ENCODE data around the gene FCHSD2. TPM values are rescaled to one million over a fixed set of nuclear protein-coding genes. Genes with fewer than 3 reads are reported as not detected.

The FCHSD2 gene
- total and polyA plus RNA-seq, 2 of the 8 experiments (the other 6 are each of a cell fraction or from before 2014, with no cell fraction given) = 4.1 to 7.8 TPM

DNA sequence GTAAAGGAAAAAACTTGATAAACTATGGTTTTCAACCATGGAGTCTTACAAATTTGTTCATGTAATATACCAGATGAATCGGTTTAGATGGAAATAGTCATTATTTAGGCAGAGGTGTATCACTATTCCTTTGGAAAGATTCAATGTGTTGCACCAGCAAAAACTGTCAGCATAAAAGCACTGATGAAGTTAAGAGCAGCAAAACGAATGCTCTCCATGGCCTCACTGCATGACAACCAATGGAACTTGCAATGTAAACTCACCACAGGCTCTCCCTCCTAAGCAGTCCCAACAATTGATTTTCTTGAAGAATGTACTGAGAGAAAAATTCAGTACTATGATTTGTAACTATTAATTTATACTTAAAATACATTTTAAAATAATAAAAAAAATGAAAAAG, 139.9 kb downstream of the FCHSD2 start:
- no peak overlapping the region for H3K4me3 ChIP-seq (ENCODE audit: extremely low read depth in 1 of 4, insufficient read depth in 2 of 4, low read depth in 3 of 4, low read length in 4 of 4)
- FAIRE-seq = no peak
- no peaks in the 10 kb centered on the region for H3K36me3 ChIP-seq (ENCODE audit: control insufficient read depth in 2 of 4, insufficient read depth in 4 of 4, low read length in 3 of 4)
- H3K14ac ChIP-seq (ENCODE audit: insufficient read length) = no peak overlapping the region
- no peak overlapping the region for H2BK5ac ChIP-seq (ENCODE audit: low read depth, low read length)
- no peak overlapping the region for H3K56ac ChIP-seq (replicated peaks; ENCODE audit: insufficient read length, low read depth, low read length)
- H2BK15ac ChIP-seq (ENCODE audit: low read length) = no peak overlapping the region
- no peak for TF ChIP-seq GABPA (IDR thresholded peaks at IDR 0.05; ENCODE audit: borderline replicate concordance, insufficient read depth, low read length)
- no peak overlapping the region for H2AFZ ChIP-seq (ENCODE audit: low read length)
- no peaks in the 10 kb centered on the region for H3K4me1 ChIP-seq (replicated peaks in 1 of 4; ENCODE audit: control insufficient read depth in 3 of 4, insufficient read depth in 4 of 4, low read length in 3 of 4)
- H3K79me2 ChIP-seq (ENCODE audit: control insufficient read depth in 1 of 2, insufficient read depth in 2 of 2, low read length in 2 of 2) = no peaks in the 10 kb centered on the region
- no peak overlapping the region for H3K9ac ChIP-seq (replicated peaks in 1 of 4; ENCODE audit: extremely low read depth in 1 of 4, low read depth in 3 of 4, low read length in 3 of 4)
- H3K4me2 ChIP-seq (ENCODE audit: insufficient read depth in 1 of 2, low read depth in 2 of 2, low read length in 2 of 2) = no peak overlapping the region
- no peak for DNase-seq (ENCODE audit: low read depth in 1 of 2, low spot score in 2 of 2)
- no peak overlapping the region for H4K5ac ChIP-seq (ENCODE audit: insufficient read length, low read depth, low read length)
- no peak overlapping the region for H4K91ac ChIP-seq (replicated peaks; ENCODE audit: insufficient read length, low read length)
- no peak overlapping the region for H3K27ac ChIP-seq (ENCODE audit: low read depth, low read length)
- H3K4ac ChIP-seq (replicated peaks; ENCODE audit: insufficient read length, low read depth, low read length) = no peak overlapping the region
- no peak overlapping the region for H3K23ac ChIP-seq (ENCODE audit: insufficient read length)
- H3K27me3 ChIP-seq (replicated peaks in 1 of 4; ENCODE audit: control insufficient read depth in 3 of 4, extremely low read depth in 1 of 4, insufficient read depth in 3 of 4, low read length in 3 of 4) = no peaks in the 10 kb centered on the region
- no peak overlapping the region for H2AK5ac ChIP-seq (ENCODE audit: low read depth, low read length)
- POLR2A ChIA-PET (ENCODE audit: partially characterized antibody) = no interaction called here
- no peaks in the 10 kb centered on the region; the same call in 1 of the 2 replicates for H3K23me2 ChIP-seq (ENCODE audit: low read depth, low read length)
- 67% methylated on average over 2 of the region's 2 CpGs; no CpG with 5 or more reads in 1 of the 2 experiments for WGBS, 2 experiments (ENCODE audit: extremely low coverage in 1 of 2, insufficient coverage in 1 of 2, insufficient read length in 1 of 2, insufficient replicate concordance in 2 of 2, low coverage in 1 of 2, low lambda C conversion rate in 2 of 2, missing lambda C conversion rate in 1 of 2)
- no peaks in the 10 kb centered on the region for H3K79me1 ChIP-seq (ENCODE audit: low read depth, low read length)
- H2BK120ac ChIP-seq (replicated peaks; ENCODE audit: low read depth, low read length) = no peak overlapping the region
- CTCF ChIA-PET (ENCODE audit: partially characterized antibody) = no interaction called here
- no peak overlapping the region for H4K8ac ChIP-seq (ENCODE audit: extremely low read depth, insufficient read depth, low read length)
- H4K20me1 ChIP-seq (replicated peaks in 1 of 2; ENCODE audit: control insufficient read depth in 1 of 2, insufficient read depth in 2 of 2, low read length in 2 of 2) = no peaks in the 10 kb centered on the region
- H2BK12ac ChIP-seq (ENCODE audit: low read depth, low read length) = no peak overlapping the region
- no peak overlapping the region for H2BK20ac ChIP-seq (ENCODE audit: low read length)
- no peaks in the 10 kb centered on the region for H3K9me3 ChIP-seq (ENCODE audit: insufficient read depth in 2 of 2, low read depth in 1 of 2, low read length in 1 of 2)
- no peak overlapping the region for H3K18ac ChIP-seq (ENCODE audit: extremely low read depth, low read length)
